HCT116 (cell line): ENCODE measurements around the gene HCN3. TPM values are rescaled to one million over a fixed set of nuclear protein-coding genes. Genes with fewer than 3 reads are reported as not detected.

Experiments used
- ATAC-seq: fragments of 200-7000 bp; cut with Tn5 transposase; 2 replicates; pipeline ENCODE4 v1.9.1; 2020; ENCODE audit warnings: mild to moderate bottlenecking, moderate library complexity
- BruUV-seq: library from RNA; stranded (reverse); fragments of 400-500 nt; replicated peaks from 2 replicates; lab custom pipeline; 2021; lab: Mats Ljungman, UMichigan
- CTCF ChIA-PET: fragments of 300-600 bp; sonication (Branson Sonifier 250); formaldehyde crosslinking; loops from one replicate; lab custom pipeline; 2021; ENCODE audit warnings: antibody characterized with exemption; lab: Charles Lee
- POLR2A ChIA-PET: fragments of 300-600, 350-600 bp; sonication (Branson Sonifier 250); formaldehyde crosslinking; loops from one replicate; lab custom pipeline; 2021; ENCODE audit warnings: antibody characterized with exemption; lab: Charles Lee
- RAD21 ChIA-PET, 2 experiments: fragments of 300-600 bp; sonication (Branson Sonifier 250); formaldehyde crosslinking; loops; one replicate each; lab custom pipeline; 2023; ENCODE audit warnings: low total read pairs in 2 of 2; ENCODE audit not compliant: uncharacterized antibody in 2 of 2, unreplicated experiment in 2 of 2, low non-redundant PET in 1 of 2; lab: Charles Lee
- DNase-seq: peaks from one replicate; pipeline ENCODE4 v3.0.0-alpha.2; 2010; ENCODE audit warnings: low read depth, low spot score
- H2AFZ ChIP-seq: fragments of 200-600 bp; shearing (Covaris generic), sonication (generic); 2 replicates; pipeline ENCODE4 v1.6.1; 2017; ENCODE audit warnings: low read depth, mixed run types, mixed read lengths, antibody characterized with exemption, low read length; ENCODE audit not compliant: poor library complexity, severe bottlenecking
- H3K27ac ChIP-seq: 2 replicates; pipeline ENCODE4 v1.5.1; 2012; ENCODE audit warnings: low read depth, low read length
- H3K27me3 ChIP-seq: fragments of 200-600 bp; sonication (generic); 2 replicates; pipeline ENCODE4 v1.6.1; 2016; ENCODE audit warnings: mixed run types, low read length, mixed read lengths; ENCODE audit not compliant: insufficient read depth
- H3K36me3 ChIP-seq, 2 experiments: fragments of 200-500 bp in 1 of 2; fragments of 200-600 bp in 1 of 2; sonication (Bioruptor generic) in 1 of 2; sonication (generic) in 1 of 2; 2 replicates each; pipeline versions ENCODE4 v1.5.1 to v1.6.1; 2014 to 2016; ENCODE audit warnings: low read length in 2 of 2, inconsistent platforms in 1 of 2, mixed read lengths in 1 of 2, mixed run types in 1 of 2; ENCODE audit not compliant: insufficient read depth in 2 of 2, control insufficient read depth in 1 of 2
- H3K4me1 ChIP-seq, 2 experiments: fragments of 200-600 bp in 1 of 2; sonication (generic) in 1 of 2; 2 replicates each; pipeline versions ENCODE4 v1.5.1 to v1.6.1; 2012 to 2017; ENCODE audit warnings: low read length in 2 of 2, inconsistent platforms in 1 of 2, mild to moderate bottlenecking in 1 of 2, mixed read lengths in 1 of 2, mixed run types in 1 of 2, moderate library complexity in 1 of 2; ENCODE audit not compliant: insufficient read depth in 2 of 2, control insufficient read depth in 1 of 2
- H3K4me2 ChIP-seq: fragments of 200-600 bp; sonication (generic); 2 replicates; pipeline ENCODE4 v1.6.1; 2017; ENCODE audit warnings: mixed run types, low read length, mixed read lengths
- H3K4me3 ChIP-seq, 2 experiments: fragments of 200-600 bp in 1 of 2; sonication (generic) in 1 of 2; replicated peaks in 1 of 2; 2 replicates each; pipeline ENCODE4 v1.5.1; 2011 to 2016; ENCODE audit warnings: low read length in 2 of 2, control low read depth in 1 of 2, low read depth in 1 of 2, mild to moderate bottlenecking in 1 of 2, mixed read lengths in 1 of 2, mixed run types in 1 of 2
- H3K79me2 ChIP-seq: fragments of 200-600 bp; sonication (generic); 2 replicates; pipeline ENCODE4 v1.6.1; 2017; ENCODE audit warnings: mild to moderate bottlenecking, mixed run types, low read length, moderate library complexity, mixed read lengths; ENCODE audit not compliant: insufficient read depth
- H3K9ac ChIP-seq: fragments of 200-600 bp; sonication (generic); 2 replicates; pipeline ENCODE4 v1.6.1; 2016; ENCODE audit warnings: low read length, mixed read lengths
- H3K9me2 ChIP-seq: fragments of 200-600 bp; sonication (generic), shearing (Covaris generic); 2 replicates; pipeline ENCODE4 v1.6.1; 2017; ENCODE audit warnings: mixed run types, mild to moderate bottlenecking, moderate library complexity; ENCODE audit not compliant: insufficient read depth
- H3K9me3 ChIP-seq, 2 experiments: fragments of 200-500 bp in 1 of 2; fragments of 200-600 bp in 1 of 2; sonication (Bioruptor generic) in 1 of 2; sonication (generic) in 1 of 2; 2 replicates each; pipeline ENCODE4 v1.6.1; 2014 to 2017; ENCODE audit warnings: low read length in 2 of 2, mixed read lengths in 2 of 2, inconsistent platforms in 1 of 2, low read depth in 1 of 2, mild to moderate bottlenecking in 1 of 2, mixed run types in 1 of 2, moderate library complexity in 1 of 2; ENCODE audit not compliant: control insufficient read depth in 1 of 2, insufficient read depth in 1 of 2
- H4K20me1 ChIP-seq: fragments of 200-600 bp; sonication (generic), shearing (Covaris generic); 2 replicates; pipeline ENCODE4 v1.6.1; 2017; ENCODE audit warnings: mixed run types, mild to moderate bottlenecking, moderate library complexity; ENCODE audit not compliant: insufficient read depth
- ATF3 ChIP-seq: IDR thresholded peaks from 2 replicates; pipeline ENCODE4 v1.6.1; 2012
- EGR1 ChIP-seq: IDR thresholded peaks from 2 replicates; pipeline ENCODE4 v1.6.1; 2012; ENCODE audit warnings: low read depth
- EZH2 ChIP-seq: fragments of 200-600 bp; sonication (generic); IDR thresholded peaks from 2 replicates; pipeline ENCODE4 v1.6.1; 2017; ENCODE audit warnings: antibody characterized with exemption, mixed run types
- FOSL1 ChIP-seq: IDR thresholded peaks from 2 replicates; pipeline ENCODE4 v1.6.1; 2012; ENCODE audit warnings: low read depth
- MAX ChIP-seq: IDR thresholded peaks from 2 replicates; pipeline ENCODE4 v1.6.1; 2012
- POLR2AphosphoS5 ChIP-seq: IDR thresholded peaks from 2 replicates; pipeline ENCODE4 v1.6.1; 2011; ENCODE audit warnings: mild to moderate bottlenecking, low read depth, low read length, moderate library complexity
- RAD21 ChIP-seq: IDR thresholded peaks from 2 replicates; pipeline ENCODE4 v1.6.1; 2012; ENCODE audit warnings: low read depth, mild to moderate bottlenecking
- REST ChIP-seq: IDR thresholded peaks from 2 replicates; pipeline ENCODE4 v1.6.1; 2012; ENCODE audit warnings: low read depth
- SIN3A ChIP-seq: IDR thresholded peaks from 2 replicates; pipeline ENCODE4 v1.6.1; 2012; ENCODE audit warnings: low read depth
- SP1 ChIP-seq: IDR thresholded peaks from 2 replicates; pipeline ENCODE4 v1.6.1; 2012; ENCODE audit warnings: low read depth
- TCF7L2 ChIP-seq: IDR thresholded peaks from 2 replicates; pipeline ENCODE4 v1.7.0; 2011; ENCODE audit warnings: borderline replicate concordance, inconsistent platforms; ENCODE audit not compliant: insufficient read depth, insufficient read length; ENCODE audit errors: extremely low read depth
- YY1 ChIP-seq: IDR thresholded peaks from 2 replicates; pipeline ENCODE4 v1.6.1; 2011; ENCODE audit warnings: low read length, low read depth, moderate library complexity, mild to moderate bottlenecking; ENCODE audit not compliant: insufficient replicate concordance; ENCODE audit errors: extremely low read depth
- ZBTB33 ChIP-seq: IDR thresholded peaks from 2 replicates; pipeline ENCODE4 v1.6.1; 2011; ENCODE audit warnings: mild to moderate bottlenecking, low read length, moderate library complexity; ENCODE audit not compliant: insufficient replicate concordance; ENCODE audit errors: extremely low read depth
- ZFX ChIP-seq: fragments of 450-650 bp; IDR thresholded peaks from 2 replicates; pipeline ENCODE4 v1.6.1; 2017
- ZNF274 ChIP-seq: fragments of 200-500 bp; sonication (Bioruptor generic); IDR thresholded peaks from 2 replicates; pipeline ENCODE4 v1.6.1; 2014; ENCODE audit warnings: mild to moderate bottlenecking, low read depth, low read length, inconsistent platforms
- intact Hi-C: fragments of 100-400 bp; cut with micrococcal nuclease; formaldehyde crosslinking; loops from 2 replicates; pipeline ENCODE4 v1.10.0; 2022
- total RNA-seq: library from RNA; stranded (reverse); gene quantifications from one replicate; pipeline ENCODE4 v1.2.1, GENCODE V29; 2021; ENCODE audit not compliant: unreplicated experiment

The HCN3 gene
- total RNA-seq, 1 experiment from 2014 or later: 8.5 TPM

GRCh38 chr1:155266553-155266952 is 10.7 kb upstream of the HCN3 start:
- no peak for TF ChIP-seq EGR1
- no peak for TF ChIP-seq YY1
- TF ChIP-seq EZH2: no peak
- TF ChIP-seq TCF7L2: no peak
- no peak for TF ChIP-seq SIN3A
- no peak for TF ChIP-seq MAX
- no peak for TF ChIP-seq ATF3
- TF ChIP-seq ZBTB33: no peak
- TF ChIP-seq REST: no peak
- TF ChIP-seq ZFX: no peak
- no peak for TF ChIP-seq POLR2AphosphoS5
- TF ChIP-seq FOSL1: no peak
- TF ChIP-seq ZNF274: no peak
- no peak for TF ChIP-seq RAD21
- TF ChIP-seq SP1: no peak
- no peaks in the 10 kb centered on the region for H3K9me2 ChIP-seq
- no peak overlapping the region for H3K4me2 ChIP-seq
- peaks cover 0 to 7% of the 10 kb centered on the region in 2 experiments; a peak in 3 of 4 replicates for H3K4me1 ChIP-seq
- ChIA-PET CTCF (interaction anchor here (1.1 kb wide), 1 partner anchor 16 kb away, joined by 3 read pairs; no protein-coding TSS in a partner anchor), POLR2A (no interaction called here), RAD21 (no interaction called here)
- intact Hi-C loops: no loop called here
- no peaks in the 10 kb centered on the region for H3K9me3 ChIP-seq
- H3K9ac ChIP-seq: no peak overlapping the region
- ATAC-seq: no peak
- no peak overlapping the region for H2AFZ ChIP-seq
- H3K4me3 ChIP-seq: no peak overlapping the region
- no peaks in the 10 kb centered on the region for H3K27me3 ChIP-seq
- H3K27ac ChIP-seq: no peak overlapping the region
- H4K20me1 ChIP-seq: no peaks in the 10 kb centered on the region
- no peak for DNase-seq
- H3K36me3 ChIP-seq: peaks cover 59 to 75% of the 10 kb centered on the region in 2 experiments
- BruUV-seq: no TSS peak
- H3K79me2 ChIP-seq: peaks cover 34% of the 10 kb centered on the region
